Calu3 (cell line): ENCODE measurements around the gene PRR14. TPM values are rescaled to one million over a fixed set of nuclear protein-coding genes. Genes with fewer than 3 reads are reported as not detected.

ENCODE experiments used
- BruUV-seq: library from RNA; stranded (reverse); fragments of 400-500 nt; replicated peaks from 2 replicates; lab custom pipeline; 2021; lab: Mats Ljungman, UMichigan
- CTCF ChIA-PET: fragments of 300-600 bp; sonication (Branson Sonifier 250); formaldehyde crosslinking; loops from one replicate; lab custom pipeline; 2022; ENCODE audit warnings: antibody characterized with exemption; lab: Charles Lee
- DNase-seq: peaks from one replicate; pipeline ENCODE4 v3.0.0; 2022
- H3K27ac Mint-ChIP-seq: one replicate; pipeline ENCODE4 v1.8.0; 2022; ENCODE audit warnings: mixed read lengths; ENCODE audit not compliant: unreplicated experiment
- H3K27me3 Mint-ChIP-seq: one replicate; pipeline ENCODE4 v1.8.0; 2022; ENCODE audit warnings: mixed read lengths; ENCODE audit not compliant: unreplicated experiment
- H3K36me3 Mint-ChIP-seq: one replicate; pipeline ENCODE4 v1.8.0; 2022; ENCODE audit warnings: mild to moderate bottlenecking, moderate library complexity, mixed read lengths; ENCODE audit not compliant: insufficient read depth, unreplicated experiment
- H3K4me1 Mint-ChIP-seq: one replicate; pipeline ENCODE4 v1.8.0; 2022; ENCODE audit warnings: mild to moderate bottlenecking, low read depth, mixed read lengths; ENCODE audit not compliant: unreplicated experiment
- H3K4me3 Mint-ChIP-seq: one replicate; pipeline ENCODE4 v1.8.0; 2022; ENCODE audit warnings: mild to moderate bottlenecking, low read depth, moderate library complexity, mixed read lengths; ENCODE audit not compliant: unreplicated experiment
- H3K9me3 Mint-ChIP-seq: one replicate; pipeline ENCODE4 v1.8.0; 2022; ENCODE audit warnings: low read depth, mixed read lengths; ENCODE audit not compliant: unreplicated experiment
- intact Hi-C: fragments of 100-400 bp; cut with micrococcal nuclease; formaldehyde crosslinking; loops from one replicate; pipeline ENCODE4 v1.10.0; 2022; ENCODE audit not compliant: unreplicated experiment
- total RNA-seq: library from RNA; stranded (reverse); gene quantifications from 2 replicates; pipeline ENCODE4 v1.2.3, GENCODE V29; 2022
- TF ChIP-seq, protein P1 (sequence below): fragments of 200-600 bp; IDR thresholded peaks from one replicate; pipeline ENCODE4 v1.8.0; 2022; ENCODE audit warnings: antibody characterized with exemption; ENCODE audit not compliant: unreplicated experiment

PRR14 gene
- total RNA-seq, 1 experiment from 2014 or later: 47.4 TPM

DNA sequence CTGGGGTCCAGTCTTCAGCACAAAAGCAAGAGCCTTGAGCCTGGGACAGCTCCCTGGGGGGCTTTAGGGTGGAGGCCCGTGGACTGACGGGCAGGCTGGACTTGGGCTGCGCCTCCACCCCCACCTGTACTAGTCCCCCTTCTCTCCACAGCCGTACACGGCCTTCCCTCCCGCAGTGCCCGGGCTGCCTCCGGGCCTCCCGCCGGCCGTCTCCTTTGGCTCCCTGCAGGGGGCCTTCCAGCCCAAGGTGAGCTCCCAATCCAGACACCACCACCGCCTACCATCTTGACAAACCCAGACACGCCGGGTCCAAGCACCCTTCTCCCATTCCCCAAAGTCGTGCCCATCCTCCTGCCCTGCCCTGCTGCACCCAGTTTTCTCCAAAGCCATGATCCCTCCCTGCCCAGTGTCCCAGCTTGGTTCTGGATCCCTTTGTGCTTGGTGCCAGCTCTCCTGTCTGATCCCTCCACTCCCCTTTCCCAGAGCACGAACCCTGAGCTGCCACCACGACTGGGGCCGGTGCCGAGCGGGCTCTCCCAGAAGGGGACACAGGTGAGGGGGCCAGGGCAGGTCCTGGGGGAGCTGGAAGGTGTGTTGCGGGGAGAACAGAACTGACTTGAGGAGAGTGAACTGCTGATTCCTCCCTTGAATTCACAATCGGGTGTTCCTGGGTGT lies 14.5 kb downstream of the PRR14 start:
- Mint-ChIP-seq H3K9me3 (no peaks in the 10 kb centered on the region), H3K27ac (no peak overlapping the region), H3K36me3 (peaks cover 77% of the 10 kb centered on the region), H3K27me3 (no peaks in the 10 kb centered on the region), H3K4me3 (no peak overlapping the region), H3K4me1 (peaks cover 18% of the 10 kb centered on the region)
- TF ChIP-seq, protein P1, sequence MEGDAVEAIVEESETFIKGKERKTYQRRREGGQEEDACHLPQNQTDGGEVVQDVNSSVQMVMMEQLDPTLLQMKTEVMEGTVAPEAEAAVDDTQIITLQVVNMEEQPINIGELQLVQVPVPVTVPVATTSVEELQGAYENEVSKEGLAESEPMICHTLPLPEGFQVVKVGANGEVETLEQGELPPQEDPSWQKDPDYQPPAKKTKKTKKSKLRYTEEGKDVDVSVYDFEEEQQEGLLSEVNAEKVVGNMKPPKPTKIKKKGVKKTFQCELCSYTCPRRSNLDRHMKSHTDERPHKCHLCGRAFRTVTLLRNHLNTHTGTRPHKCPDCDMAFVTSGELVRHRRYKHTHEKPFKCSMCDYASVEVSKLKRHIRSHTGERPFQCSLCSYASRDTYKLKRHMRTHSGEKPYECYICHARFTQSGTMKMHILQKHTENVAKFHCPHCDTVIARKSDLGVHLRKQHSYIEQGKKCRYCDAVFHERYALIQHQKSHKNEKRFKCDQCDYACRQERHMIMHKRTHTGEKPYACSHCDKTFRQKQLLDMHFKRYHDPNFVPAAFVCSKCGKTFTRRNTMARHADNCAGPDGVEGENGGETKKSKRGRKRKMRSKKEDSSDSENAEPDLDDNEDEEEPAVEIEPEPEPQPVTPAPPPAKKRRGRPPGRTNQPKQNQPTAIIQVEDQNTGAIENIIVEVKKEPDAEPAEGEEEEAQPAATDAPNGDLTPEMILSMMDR: no peak
- BruUV-seq: no TSS peak
- CTCF ChIA-PET: interaction anchor here (0.6 kb wide), 1 partner anchor 18 kb away, joined by 3 read pairs; no protein-coding TSS in a partner anchor
- no peak for DNase-seq
- intact Hi-C loops: no loop called here

DNA sequence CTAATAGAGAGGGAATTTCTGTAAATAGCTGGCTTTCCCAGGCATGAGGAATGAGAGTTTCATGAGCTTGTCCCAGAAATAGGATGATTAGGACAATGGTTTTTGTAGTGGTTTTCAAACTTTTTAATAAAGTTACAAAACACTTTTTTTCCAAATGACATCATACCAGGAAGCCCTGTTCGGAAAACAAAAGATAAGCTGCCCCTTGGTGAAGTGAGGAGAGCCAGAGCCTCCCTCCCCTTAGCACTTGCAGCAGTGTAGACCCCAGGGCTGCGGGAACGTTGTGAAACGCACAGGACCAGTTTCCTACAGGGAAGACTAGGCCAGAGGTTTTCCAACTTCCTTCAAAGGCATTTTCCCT lies 15.1 kb downstream of the PRR14 start:
- Mint-ChIP-seq H3K36me3 (peaks cover 77% of the 10 kb centered on the region), H3K27me3 (no peaks in the 10 kb centered on the region), H3K4me3 (no peak overlapping the region), H3K4me1 (peaks cover 13% of the 10 kb centered on the region), H3K9me3 (no peaks in the 10 kb centered on the region), H3K27ac (no peak overlapping the region)
- intact Hi-C loops: no loop called here
- CTCF ChIA-PET: interaction anchor here (0.6 kb wide), 1 partner anchor 17 kb away, joined by 3 read pairs; no protein-coding TSS in a partner anchor
- BruUV-seq: no TSS peak
- TF ChIP-seq, protein P1: no peak
- DNase-seq: no peak

DNA sequence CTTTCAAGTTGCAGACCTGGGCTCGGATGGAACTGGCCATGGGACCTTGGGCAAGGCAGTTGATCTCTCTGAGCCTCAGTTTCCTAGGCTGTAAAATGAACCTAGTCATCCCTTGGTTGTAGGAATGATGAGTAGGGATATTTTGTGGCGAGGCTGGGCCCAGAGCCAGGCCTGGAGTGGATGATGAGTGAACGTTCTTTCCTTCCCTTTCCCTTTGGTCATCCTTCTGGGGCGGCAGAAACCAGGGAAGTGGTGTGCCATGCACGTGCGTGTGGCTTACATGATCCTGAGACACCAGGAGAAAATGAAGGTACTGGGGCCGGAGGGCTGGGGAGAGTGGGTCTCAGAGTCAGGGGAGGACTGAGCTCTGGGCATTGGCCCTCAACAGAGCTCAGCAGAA lies 15.9 kb downstream of the PRR14 start:
- no peaks in the 10 kb centered on the region for H3K9me3 Mint-ChIP-seq
- no peak overlapping the region for H3K4me3 Mint-ChIP-seq
- DNase-seq: no peak
- no peak overlapping the region for H3K27ac Mint-ChIP-seq
- H3K4me1 Mint-ChIP-seq: peaks cover 4% of the 10 kb centered on the region
- peaks cover 73% of the 10 kb centered on the region for H3K36me3 Mint-ChIP-seq
- CTCF ChIA-PET: no interaction called here
- no peaks in the 10 kb centered on the region for H3K27me3 Mint-ChIP-seq
- intact Hi-C loops: no loop called here
- TF ChIP-seq, protein P1: no peak
- BruUV-seq: no TSS peak

DNA sequence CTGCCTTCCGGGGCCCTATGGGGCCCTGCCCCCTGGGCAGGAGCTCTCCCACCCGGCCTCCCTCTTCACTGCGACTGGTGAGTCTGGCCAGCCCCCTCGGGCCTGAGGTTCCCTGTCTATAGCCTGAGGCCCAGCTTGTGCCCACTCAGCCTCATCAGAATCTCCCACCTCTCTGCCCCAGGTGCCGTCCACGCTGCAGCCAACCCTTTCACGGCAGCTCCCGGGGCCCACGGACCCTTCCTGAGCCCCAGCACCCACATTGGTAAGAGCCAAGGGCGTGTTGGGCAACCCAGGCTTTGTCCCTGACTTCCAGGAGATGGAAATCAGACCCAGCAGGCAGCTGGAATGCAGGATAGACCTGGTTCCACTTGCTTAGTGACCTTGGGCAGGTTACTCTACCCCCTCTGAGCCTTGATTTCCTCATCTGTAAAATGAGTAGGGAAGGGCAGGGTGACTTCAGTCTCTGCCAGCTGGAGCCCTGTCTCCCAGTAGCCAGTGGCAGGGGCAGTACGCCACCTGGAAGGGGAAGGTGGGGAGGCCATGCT lies 16.7 kb downstream of the PRR14 start:
- peaks cover 65% of the 10 kb centered on the region for H3K36me3 Mint-ChIP-seq
- no peak for DNase-seq
- CTCF ChIA-PET: no interaction called here

More for the DNA sequence above, 16.7 kb downstream of the PRR14 start:
- no peaks in the 10 kb centered on the region for H3K4me1 Mint-ChIP-seq
- no TSS peak for BruUV-seq
- no peaks in the 10 kb centered on the region for H3K27me3 Mint-ChIP-seq
- H3K9me3 Mint-ChIP-seq: no peaks in the 10 kb centered on the region
- TF ChIP-seq, protein P1: no peak
- H3K4me3 Mint-ChIP-seq: no peak overlapping the region
- no peak overlapping the region for H3K27ac Mint-ChIP-seq
- intact Hi-C loops: no loop called here
